ENCODE results near the gene HLCS.

GRCh38 chr21:36716387-36716786 lies 250.1 kb downstream of the HLCS start:
- no peak for TF ChIP-seq CTCF (IDR thresholded peaks at IDR 0.05)
- no peak for TF ChIP-seq POLR2A (IDR thresholded peaks at IDR 0.05)

Measured in breast epithelium (tissue), 3 donors.